KMS-11 (cell line): ENCODE data around the gene BANF2.
A peak's percentile ranks its signal among the peaks of the same experiment; 100 is the strongest.

Source experiments
- H2AFZ ChIP-seq: fragments of 200-600 bp; sonication (generic); 2 replicates; pipeline ENCODE4 v1.6.1; 2016; ENCODE audit warnings: antibody characterized with exemption, mixed run types, low read depth
- H3K27ac ChIP-seq: fragments of 200-600 bp; sonication (generic); 2 replicates; pipeline ENCODE4 v1.6.1; 2016; ENCODE audit warnings: mild to moderate bottlenecking, mixed run types
- H3K27me3 ChIP-seq: fragments of 200-600 bp; sonication (generic); 2 replicates; pipeline ENCODE4 v1.6.1; 2017; ENCODE audit warnings: mild to moderate bottlenecking, low read depth, mixed run types, moderate library complexity; ENCODE audit not compliant: insufficient read depth
- H3K36me3 ChIP-seq: fragments of 200-600 bp; sonication (generic); 2 replicates; pipeline ENCODE4 v1.6.1; 2017; ENCODE audit warnings: mild to moderate bottlenecking, mixed run types; ENCODE audit not compliant: insufficient read depth
- H3K4me1 ChIP-seq: fragments of 200-600 bp; sonication (generic); 2 replicates; pipeline ENCODE4 v1.6.1; 2016; ENCODE audit warnings: mild to moderate bottlenecking, low read depth, mixed run types; ENCODE audit not compliant: poor library complexity, severe bottlenecking
- H3K4me2 ChIP-seq: fragments of 200-600 bp; sonication (generic); 2 replicates; pipeline ENCODE4 v1.7.0; 2016; ENCODE audit warnings: mild to moderate bottlenecking, mixed run types
- H3K4me3 ChIP-seq: fragments of 200-600 bp; sonication (generic); IDR thresholded peaks from 2 replicates; pipeline ENCODE4 v1.6.1; 2017; ENCODE audit warnings: low read depth, low read length, mixed read lengths; ENCODE audit not compliant: insufficient read depth
- H3K79me2 ChIP-seq: fragments of 200-600 bp; sonication (generic); 2 replicates; pipeline ENCODE4 v1.6.1; 2016; ENCODE audit warnings: low read depth, mixed run types; ENCODE audit not compliant: insufficient read depth
- H3K9ac ChIP-seq: fragments of 200-600 bp; sonication (generic); 2 replicates; pipeline ENCODE4 v1.6.1; 2016; ENCODE audit warnings: mild to moderate bottlenecking, mixed run types
- H4K20me1 ChIP-seq: fragments of 200-600 bp; sonication (generic); 2 replicates; pipeline ENCODE4 v1.6.1; 2016; ENCODE audit warnings: mild to moderate bottlenecking, mixed run types; ENCODE audit not compliant: insufficient read depth
- TF ChIP-seq, protein P1 (sequence below): fragments of 200-600 bp; sonication (generic); conservative IDR thresholded peaks from 2 replicates; pipeline ENCODE4 v1.6.1; 2017; ENCODE audit warnings: low read depth, mild to moderate bottlenecking, antibody characterized with exemption, low read length, moderate library complexity, mixed read lengths

BANF2 gene

DNA sequence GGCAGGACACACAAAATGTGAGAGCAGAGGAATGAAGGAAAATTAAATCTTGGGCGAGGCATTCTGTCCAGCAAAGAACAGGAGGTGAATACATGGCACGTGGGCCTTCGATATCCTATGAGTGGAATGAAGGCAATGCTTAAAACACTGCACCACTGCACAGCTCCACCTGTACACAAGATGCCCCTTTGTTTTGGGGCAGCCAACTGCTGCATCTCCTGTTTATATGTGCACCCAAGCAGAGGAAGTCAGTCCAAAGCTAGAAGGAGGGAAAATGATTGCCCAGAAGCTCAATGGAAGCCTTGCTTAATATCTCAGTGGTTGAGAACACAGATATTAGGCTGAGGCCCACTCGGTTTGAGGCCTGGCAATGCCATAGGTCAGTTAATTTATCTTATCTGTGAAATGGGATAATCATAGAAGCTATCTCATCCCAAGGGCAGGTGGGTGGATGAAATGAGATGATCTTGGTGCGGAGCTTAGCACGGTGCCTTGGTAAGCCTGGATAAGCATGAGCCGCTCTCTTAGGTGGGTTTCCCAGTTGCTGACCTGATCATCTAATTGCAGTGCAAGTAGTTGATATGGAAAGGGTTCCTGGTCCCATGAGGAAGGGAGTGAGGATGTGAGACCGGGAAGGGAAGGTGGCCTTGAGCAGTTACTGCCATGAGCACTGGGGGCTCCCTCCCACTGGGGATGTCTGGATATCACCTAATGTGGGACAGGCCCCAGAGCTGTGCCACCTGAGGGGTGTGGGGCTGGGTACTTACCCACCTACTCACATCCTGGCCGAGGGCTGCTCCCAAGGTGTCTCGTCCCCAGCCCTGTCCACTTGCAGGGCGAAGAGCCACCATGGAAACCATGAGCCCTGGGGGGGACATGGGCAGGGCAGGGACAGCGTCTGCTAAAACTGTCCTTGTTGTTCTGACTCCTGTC, 9.9 kb downstream of the BANF2 start:
- H3K79me2 ChIP-seq: no peaks in the 10 kb centered on the region
- peak overlapping the region; percentile 46; the same call in 1 of the 2 replicates for H3K4me2 ChIP-seq
- H3K4me3 ChIP-seq: no peak overlapping the region
- peaks cover 55% of the 10 kb centered on the region for H3K4me1 ChIP-seq
- TF ChIP-seq, protein P1, sequence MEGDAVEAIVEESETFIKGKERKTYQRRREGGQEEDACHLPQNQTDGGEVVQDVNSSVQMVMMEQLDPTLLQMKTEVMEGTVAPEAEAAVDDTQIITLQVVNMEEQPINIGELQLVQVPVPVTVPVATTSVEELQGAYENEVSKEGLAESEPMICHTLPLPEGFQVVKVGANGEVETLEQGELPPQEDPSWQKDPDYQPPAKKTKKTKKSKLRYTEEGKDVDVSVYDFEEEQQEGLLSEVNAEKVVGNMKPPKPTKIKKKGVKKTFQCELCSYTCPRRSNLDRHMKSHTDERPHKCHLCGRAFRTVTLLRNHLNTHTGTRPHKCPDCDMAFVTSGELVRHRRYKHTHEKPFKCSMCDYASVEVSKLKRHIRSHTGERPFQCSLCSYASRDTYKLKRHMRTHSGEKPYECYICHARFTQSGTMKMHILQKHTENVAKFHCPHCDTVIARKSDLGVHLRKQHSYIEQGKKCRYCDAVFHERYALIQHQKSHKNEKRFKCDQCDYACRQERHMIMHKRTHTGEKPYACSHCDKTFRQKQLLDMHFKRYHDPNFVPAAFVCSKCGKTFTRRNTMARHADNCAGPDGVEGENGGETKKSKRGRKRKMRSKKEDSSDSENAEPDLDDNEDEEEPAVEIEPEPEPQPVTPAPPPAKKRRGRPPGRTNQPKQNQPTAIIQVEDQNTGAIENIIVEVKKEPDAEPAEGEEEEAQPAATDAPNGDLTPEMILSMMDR: no peak
- peak overlapping the region; percentile 93; the same call in 1 of the 2 replicates for H3K27ac ChIP-seq
- no peaks in the 10 kb centered on the region for H3K36me3 ChIP-seq
- H3K9ac ChIP-seq: no peak overlapping the region
- H2AFZ ChIP-seq: no peak overlapping the region
- no peaks in the 10 kb centered on the region for H4K20me1 ChIP-seq
- no peaks in the 10 kb centered on the region for H3K27me3 ChIP-seq

DNA sequence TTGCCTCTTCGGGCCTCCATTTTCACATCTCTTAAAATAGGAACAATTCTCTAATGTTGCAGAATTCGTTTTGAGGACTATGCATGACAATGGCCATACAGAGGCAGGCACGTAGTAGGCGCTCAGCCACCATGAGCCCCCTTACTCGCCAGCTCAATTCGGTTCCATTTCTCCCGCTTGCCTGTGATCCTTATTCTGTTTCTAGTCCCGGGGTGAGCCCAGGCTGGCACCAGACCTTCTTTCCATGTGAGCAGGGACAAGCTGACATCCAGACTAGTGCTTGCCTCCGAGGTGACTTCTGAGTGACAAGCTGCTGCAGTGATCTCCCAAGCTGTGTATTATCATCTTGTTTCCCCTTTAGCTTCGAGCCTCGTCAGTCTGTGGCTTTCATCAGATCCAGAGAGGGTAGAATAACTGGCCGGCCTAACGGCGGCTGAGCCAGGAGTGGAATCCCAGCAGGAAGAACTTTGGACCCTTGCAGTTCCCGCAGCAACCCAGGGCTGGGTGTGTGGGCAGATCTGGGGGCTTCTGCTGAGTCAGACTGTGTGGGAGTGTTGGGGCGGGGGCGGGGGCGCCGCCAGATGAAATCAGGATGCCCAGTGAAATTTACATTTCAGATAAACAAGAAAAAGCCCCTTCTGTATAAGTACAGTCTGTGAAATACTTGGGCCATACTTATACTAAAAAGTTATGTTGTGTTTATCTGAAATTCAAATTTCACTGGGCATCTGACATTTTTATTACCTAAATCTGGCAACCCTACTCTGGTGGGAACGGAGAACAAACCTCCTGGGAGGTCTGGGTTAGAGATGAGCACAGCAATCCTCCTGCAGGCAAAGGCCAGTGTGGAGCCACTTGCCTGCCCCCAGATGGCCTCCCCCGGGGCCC, 10.9 kb downstream of the BANF2 start:
- Histone ChIP-seq H2AFZ (no peak overlapping the region), H3K27me3 (no peaks in the 10 kb centered on the region), H3K27ac (no peak overlapping the region), H3K4me3 (no peak overlapping the region), H3K36me3 (no peaks in the 10 kb centered on the region), H4K20me1 (no peaks in the 10 kb centered on the region), H3K79me2 (no peaks in the 10 kb centered on the region), H3K4me1 (peaks cover 55% of the 10 kb centered on the region), H3K9ac (no peak overlapping the region), H3K4me2 (no peak overlapping the region)
- TF ChIP-seq, protein P1: no peak

GRCh38 chr20:17711267-17711627, 11.5 kb downstream of the BANF2 start:
- H3K27ac ChIP-seq: no peak overlapping the region
- TF ChIP-seq, protein P1: no peak
- no peak overlapping the region for H3K9ac ChIP-seq
- no peaks in the 10 kb centered on the region for H3K79me2 ChIP-seq
- peaks cover 50% of the 10 kb centered on the region for H3K4me1 ChIP-seq
- no peaks in the 10 kb centered on the region for H3K36me3 ChIP-seq
- H3K27me3 ChIP-seq: no peaks in the 10 kb centered on the region
- no peaks in the 10 kb centered on the region for H4K20me1 ChIP-seq
- no peak overlapping the region for H2AFZ ChIP-seq
- H3K4me3 ChIP-seq: no peak overlapping the region
- no peak overlapping the region for H3K4me2 ChIP-seq

- Histone ChIP-seq H3K9ac (no peak overlapping the region), H3K4me2 (no peak overlapping the region), H3K27ac (no peak overlapping the region), H3K36me3 (no peaks in the 10 kb centered on the region), H3K4me1 (peaks cover 40% of the 10 kb centered on the region), H3K4me3 (no peak overlapping the region), H2AFZ (no peak overlapping the region), H3K27me3 (no peaks in the 10 kb centered on the region), H3K79me2 (no peaks in the 10 kb centered on the region), H4K20me1 (no peaks in the 10 kb centered on the region)
- TF ChIP-seq, protein P1: no peak
Measured at GRCh38 chr20:17712201-17712600, 12.4 kb downstream of the BANF2 start.
